IPS-NIHi7 (cell line): ENCODE results near the gene FAM118A.
"Not testable (repeated sequence)": the region's sequence is repeated elsewhere in the genome, so short reads cannot be mapped to it uniquely, and the experiment has no call there.

ENCODE experiments used
- DNase-seq: peaks from one replicate; pipeline ENCODE4 v3.0.0; 2012; ENCODE audit warnings: mixed read lengths; ENCODE audit errors: extremely low spot score

Gene FAM118A

DNA sequence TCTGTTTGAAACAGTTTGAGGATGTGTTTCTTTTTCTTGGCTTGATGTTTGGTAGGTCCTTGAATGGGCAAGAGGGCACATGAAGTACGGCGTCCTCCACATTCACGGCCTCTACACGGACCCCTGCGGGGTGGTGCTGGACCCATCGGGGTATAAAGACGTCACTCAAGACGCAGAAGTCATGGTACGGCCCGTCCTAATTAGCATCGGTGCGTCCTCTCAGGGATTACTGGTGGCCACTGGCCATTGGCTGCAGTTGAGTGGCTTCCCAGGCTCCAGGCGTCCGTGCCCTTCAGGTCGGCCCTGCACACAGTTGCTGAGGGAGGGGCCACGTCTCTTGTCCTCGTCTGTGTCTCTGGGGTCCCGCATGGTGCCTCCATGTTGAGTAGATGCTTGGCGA is 20.8 kb downstream of the FAM118A start:
- DNase-seq, result no peak

DNA sequence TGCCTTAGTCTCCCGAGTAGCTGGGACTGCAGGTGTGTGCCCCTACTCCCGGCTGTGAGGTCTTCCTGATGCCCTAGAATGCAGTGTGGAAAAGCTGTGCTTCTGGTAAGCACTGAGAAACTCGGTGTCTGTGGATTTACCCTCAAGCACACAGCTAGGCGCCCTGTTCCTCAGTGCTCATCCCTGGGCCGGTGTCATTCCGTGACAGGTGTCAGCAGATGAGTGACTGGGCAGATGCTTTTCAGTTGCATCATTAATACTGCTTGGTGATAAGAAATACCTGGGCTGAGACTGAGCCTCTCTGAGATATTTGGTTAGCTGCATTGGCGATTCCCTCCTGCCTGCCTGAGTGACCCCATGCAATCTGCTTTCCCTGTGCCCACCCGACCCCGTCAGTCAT is 21.8 kb downstream of the FAM118A start:
- no peak for DNase-seq

- no peak for DNase-seq
These were observed 22.3 kb downstream of the FAM118A start for GRCh38 chr22:45332001-45332400.

DNA sequence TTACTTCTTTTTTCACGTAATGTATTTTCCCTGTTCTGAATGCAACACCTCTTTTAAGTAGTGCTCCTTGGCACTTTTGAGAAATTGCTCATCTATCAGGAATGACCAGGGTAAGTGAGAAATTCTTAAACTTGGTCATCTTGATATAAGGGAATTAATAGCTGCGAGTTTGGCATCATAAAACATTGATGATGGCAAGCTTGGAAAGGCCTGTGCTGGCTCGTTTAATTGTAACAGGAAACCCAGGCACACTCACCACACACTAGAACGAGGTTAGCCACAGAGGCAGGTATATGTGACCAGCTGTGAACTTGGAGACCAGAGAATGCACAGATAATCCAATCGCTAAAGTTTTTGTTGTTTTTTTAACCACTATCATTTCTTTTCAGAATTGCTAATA is 24.3 kb downstream of the FAM118A start:
- no peak for DNase-seq

DNA sequence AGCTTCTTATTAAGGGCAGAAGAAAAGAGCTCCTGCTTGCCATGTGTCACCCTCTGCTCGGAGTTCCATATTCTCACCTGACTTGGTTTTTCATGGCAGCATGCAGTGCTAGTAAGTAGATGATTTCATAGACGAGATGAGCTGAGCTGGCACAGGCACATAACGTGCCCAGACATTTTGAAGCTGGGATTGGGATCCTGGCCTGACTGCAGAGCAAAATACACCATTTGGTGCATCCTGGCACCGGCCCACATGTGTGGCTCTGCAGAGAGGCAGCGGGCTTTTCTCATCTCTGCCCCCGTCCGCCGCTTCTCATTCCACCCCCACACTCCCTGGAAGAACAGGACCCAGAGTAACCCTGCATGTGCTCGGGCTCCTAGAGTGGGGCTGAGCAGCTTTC is 24.8 kb downstream of the FAM118A start:
- DNase-seq, result no peak

DNA sequence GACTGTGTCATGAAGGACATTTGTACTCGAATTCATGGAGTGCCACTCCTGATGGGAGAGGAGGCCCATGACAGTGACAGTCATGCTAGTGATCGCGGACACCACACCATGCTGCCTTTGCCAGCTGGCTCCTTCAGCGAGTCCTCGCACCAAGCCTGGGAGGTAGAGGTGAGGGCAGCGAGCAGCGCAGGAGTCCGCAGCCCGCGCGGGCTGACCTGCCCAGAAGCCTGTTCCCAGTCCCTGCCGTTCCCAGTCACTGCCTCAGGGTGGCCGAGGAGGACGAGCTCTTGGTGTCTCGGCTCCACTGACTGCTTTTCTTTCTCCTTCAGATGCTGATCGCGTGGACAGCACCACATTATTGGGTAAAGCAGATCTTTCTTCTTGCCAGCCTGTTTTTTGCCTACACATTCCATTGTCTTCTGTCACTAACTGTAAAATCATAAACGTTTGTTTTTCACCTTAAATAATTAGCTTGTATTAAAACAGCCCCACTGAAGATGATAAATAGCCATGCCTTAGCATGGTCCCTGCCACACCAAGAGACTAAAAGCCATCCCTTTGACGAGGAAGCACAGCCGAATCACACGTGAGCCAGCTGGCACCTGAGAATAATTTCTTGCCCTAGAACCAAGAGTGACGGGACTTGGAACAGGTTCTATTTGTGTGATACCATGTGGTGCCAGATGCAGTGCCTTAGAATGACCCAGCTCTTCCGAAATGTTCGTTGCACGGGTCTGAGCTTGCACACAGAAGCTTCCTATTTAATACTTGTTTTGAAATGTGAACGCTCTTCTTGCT is 25.5 kb downstream of the FAM118A start:
- DNase-seq, result peak; percentile 81

DNA sequence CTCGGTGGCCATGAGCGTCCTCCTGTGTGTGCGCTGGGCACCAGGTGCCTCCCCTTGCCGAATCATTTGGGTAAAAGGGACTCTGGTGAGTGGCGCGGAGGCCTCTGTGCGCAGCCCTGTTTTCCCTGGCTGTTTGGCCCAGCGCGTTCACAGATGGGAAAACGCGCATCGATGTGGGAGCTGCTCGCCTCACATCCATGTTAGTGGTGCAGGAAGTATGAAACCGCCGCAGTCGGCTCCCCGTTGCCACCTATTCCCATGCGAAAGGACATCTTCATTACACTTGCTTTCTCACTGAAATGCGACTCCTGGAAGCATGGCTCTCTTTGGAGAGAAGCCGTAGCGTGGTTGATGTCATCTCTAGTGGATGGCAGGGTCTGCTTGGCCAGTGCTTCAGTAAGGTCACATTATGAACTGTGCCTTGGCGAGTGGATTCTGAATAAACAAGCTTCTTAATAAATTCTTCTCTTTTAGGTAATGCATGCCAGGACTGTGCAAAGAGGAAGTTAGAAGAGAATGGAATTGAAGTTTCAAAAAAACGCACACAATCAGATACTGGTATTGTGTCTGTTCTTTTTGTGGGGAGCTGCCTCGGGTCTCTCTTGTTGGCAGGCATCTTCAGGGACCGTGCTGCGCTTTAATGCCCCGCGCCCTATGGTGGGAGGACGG is 26.3 kb downstream of the FAM118A start:
- DNase-seq, result no peak

DNA sequence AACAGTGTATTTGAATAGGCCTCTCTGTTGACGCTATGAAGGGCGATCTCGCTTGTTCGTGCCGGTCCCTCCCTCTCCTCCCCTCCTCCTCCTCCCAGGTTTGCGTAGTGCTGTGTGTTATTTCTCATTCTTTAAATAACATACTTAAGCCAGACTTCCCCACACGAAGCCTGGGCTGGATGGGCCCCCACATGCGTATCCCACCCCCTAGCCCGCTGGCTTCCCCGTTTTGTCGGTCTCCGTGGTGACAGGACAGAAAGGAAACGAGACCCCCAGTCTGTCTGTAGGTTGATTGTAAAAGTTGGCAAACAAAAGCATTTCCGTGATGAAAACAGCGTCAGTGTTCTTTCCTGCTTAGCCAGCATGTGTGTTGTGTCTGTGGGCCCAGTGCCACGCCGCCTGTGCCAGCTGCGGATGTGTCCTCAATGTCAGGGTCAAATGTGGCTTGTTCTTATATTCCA is 27.3 kb downstream of the FAM118A start:
- no peak for DNase-seq

DNA sequence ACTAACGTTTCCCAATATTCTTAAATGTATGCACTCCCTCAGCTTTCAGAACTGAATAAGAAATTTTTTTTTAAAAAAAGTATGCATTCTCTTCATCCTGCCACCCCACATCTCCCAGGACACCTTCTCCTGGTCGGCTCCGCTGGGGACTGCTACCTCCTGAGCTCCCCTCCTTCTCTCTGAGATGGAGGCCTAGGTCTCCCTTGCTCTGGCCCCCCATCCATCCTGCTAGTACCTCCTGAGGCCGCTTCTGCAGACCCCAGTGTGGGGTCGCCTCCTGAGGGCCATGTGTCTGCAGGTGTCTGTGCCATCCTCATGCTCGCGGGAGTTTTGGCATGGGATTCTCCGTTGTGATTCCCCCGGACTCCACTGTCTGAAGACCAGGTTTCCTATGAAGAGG is 27.8 kb downstream of the FAM118A start:
- no peak for DNase-seq

DNA sequence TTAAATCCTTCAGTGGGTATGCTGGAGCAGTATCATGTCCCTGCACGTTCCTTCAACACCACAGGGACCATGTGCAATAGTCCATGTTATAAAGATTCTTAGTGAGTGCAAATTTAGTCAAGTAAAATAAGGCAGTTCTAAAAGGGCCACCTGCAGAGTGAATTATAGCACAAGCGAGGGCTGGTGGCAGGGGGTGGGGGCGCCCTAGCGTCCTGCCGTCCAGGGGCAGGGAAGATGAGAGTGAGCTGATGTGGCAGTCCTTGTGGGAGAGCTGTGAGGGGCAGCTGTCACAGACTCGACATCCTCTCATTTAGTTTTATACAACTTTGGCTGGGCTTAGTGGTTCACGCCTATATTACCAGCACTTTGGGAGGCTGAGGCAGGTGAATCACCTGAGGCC is 29.1 kb downstream of the FAM118A start:
- no peak for DNase-seq

- DNase-seq, result no peak
These were observed 30.6 kb downstream of the FAM118A start for GRCh38 chr22:45340323-45340722.

GRCh38 chr22:45341498-45341897 is 31.8 kb downstream of the FAM118A start:
- DNase-seq, result no peak

GRCh38 chr22:45343143-45343542 is 33.4 kb downstream of the FAM118A start:
- no peak for DNase-seq

GRCh38 chr22:45344334-45344733 is 34.6 kb downstream of the FAM118A start:
- DNase-seq, result peak; percentile 42

- DNase-seq, result no peak
These were observed 40.2 kb downstream of the FAM118A start for GRCh38 chr22:45349916-45350315.

DNA sequence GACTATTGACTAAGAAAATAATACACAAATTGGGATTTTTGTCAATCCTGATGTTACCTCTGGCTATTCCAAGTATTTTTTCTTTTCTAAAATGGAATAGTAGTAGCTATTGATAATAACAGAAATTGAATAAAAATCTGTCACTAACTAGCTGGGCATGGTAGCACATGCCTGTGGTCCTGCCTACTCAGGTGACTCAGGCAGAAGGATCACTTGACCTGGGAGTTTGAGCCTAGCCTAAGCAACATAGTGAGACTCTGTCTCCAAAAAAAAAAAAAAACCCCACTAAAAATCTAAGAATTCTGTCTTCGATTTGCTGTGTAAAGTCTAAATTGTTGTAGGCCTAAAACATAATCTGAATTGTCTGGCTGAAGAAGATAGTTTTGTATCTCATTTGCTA is 42.2 kb downstream of the FAM118A start:
- no peak for DNase-seq

GRCh38 chr22:45352757-45353156 is 43.0 kb downstream of the FAM118A start:
- not testable (repeated sequence) for DNase-seq

- DNase-seq, result no peak
These were observed 44.1 kb downstream of the FAM118A start for GRCh38 chr22:45353786-45354185.

DNA sequence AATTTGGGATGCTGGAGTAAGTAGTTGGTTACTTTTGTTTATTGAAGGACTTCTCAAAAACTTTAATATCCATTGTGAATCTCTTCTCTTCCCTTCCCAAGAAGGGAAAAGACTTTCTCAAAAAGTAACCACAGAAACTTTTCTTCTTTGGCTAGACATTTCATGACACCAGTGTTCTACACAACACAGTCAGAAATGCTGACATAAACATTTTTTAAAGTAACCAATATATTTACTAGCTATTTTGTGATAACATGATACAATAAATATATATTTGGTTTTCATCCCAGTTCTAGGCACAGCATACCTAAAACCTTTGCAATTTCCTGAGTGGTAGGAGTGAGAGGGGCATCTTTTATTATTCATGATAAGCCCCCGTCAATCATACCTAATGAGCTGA is 47.8 kb downstream of the FAM118A start:
- DNase-seq, result no peak

DNA sequence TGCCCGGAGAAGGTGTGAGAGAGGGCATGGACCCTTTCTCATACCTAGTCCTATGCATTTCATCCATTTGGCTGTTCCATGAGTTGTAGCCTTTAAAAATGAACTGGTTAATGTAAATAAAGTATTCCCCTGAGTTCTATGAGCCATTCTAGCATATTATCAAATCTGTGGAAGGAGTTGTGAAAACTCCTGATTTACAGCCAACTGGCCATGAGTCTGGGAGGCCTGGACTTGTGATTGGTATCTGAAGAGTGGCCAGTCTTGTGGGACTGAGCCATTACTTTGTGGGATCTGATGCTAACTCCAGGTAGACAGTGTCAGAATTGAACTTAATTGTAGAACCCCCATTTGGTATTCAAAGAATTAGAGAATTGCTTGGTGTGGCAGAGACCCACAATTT is 48.4 kb downstream of the FAM118A start:
- no peak for DNase-seq

- DNase-seq, result no peak
These were observed 49.9 kb downstream of the FAM118A start for GRCh38 chr22:45359627-45360026.

GRCh38 chr22:45366713-45367112 is 57.0 kb downstream of the FAM118A start:
- DNase-seq, result no peak

GRCh38 chr22:45373592-45373991 is 63.9 kb downstream of the FAM118A start:
- DNase-seq, result not testable (repeated sequence)
